Activated T-cell treated with anti-CD3 and anti-CD28 coated beads for 4 hours (primary cell): ENCODE measurements around the gene HSPA1L.
"Not testable (repeated sequence)": the region's sequence is repeated elsewhere in the genome, so short reads cannot be mapped to it uniquely, and the experiment has no call there.

ENCODE experiments used
- DNase-seq: peaks from one replicate; pipeline ENCODE4 v3.0.0-alpha.2; 2020

Gene HSPA1L

GRCh38 chr6:31836474-31837368, 21.6 kb upstream of the HSPA1L start:
- DNase-seq, result no peak

- no peak for DNase-seq
These were observed 21.0 kb upstream of the HSPA1L start for GRCh38 chr6:31836047-31836473.

GRCh38 chr6:31834367-31835250, 19.5 kb upstream of the HSPA1L start:
- DNase-seq, result peak; percentile 75

GRCh38 chr6:31831350-31832215, 16.5 kb upstream of the HSPA1L start:
- DNase-seq, result no peak

GRCh38 chr6:31830886-31831335, 15.8 kb upstream of the HSPA1L start:
- no peak for DNase-seq

GRCh38 chr6:31829633-31830283, 14.7 kb upstream of the HSPA1L start:
- no peak for DNase-seq

- DNase-seq, result peak; percentile 79
These were observed 12.4 kb upstream of the HSPA1L start, which contains the start of gene HSPA1B for GRCh38 chr6:31827286-31828079. Gene HSPA1B, plus strand, starts transcription at chr6:31827738. Its CDS starts 213 bp downstream, at chr6:31827951.

- DNase-seq, result no peak
These were observed 11.8 kb upstream of the HSPA1L start for GRCh38 chr6:31826793-31827285.

- DNase-seq, result no peak
These were observed 10.5 kb upstream of the HSPA1L start for GRCh38 chr6:31825553-31825952.

- DNase-seq, result not testable (repeated sequence)
These were observed 8.6 kb upstream of the HSPA1L start for GRCh38 chr6:31823592-31824196.

- peak; percentile 43 for DNase-seq
These were observed 7.1 kb upstream of the HSPA1L start for GRCh38 chr6:31822036-31822821.

GRCh38 chr6:31821301-31822035, 6.4 kb upstream of the HSPA1L start:
- DNase-seq, result peak; percentile 57

GRCh38 chr6:31820399-31820798, 5.3 kb upstream of the HSPA1L start:
- not testable (repeated sequence) for DNase-seq

GRCh38 chr6:31819871-31820299, 4.8 kb upstream of the HSPA1L start:
- no peak for DNase-seq

GRCh38 chr6:31817929-31818511, 2.9 kb upstream of the HSPA1L start:
- not testable (repeated sequence) for DNase-seq

GRCh38 chr6:31817133-31817928, 2.2 kb upstream of the HSPA1L start:
- DNase-seq, result not testable (repeated sequence)

- peak; percentile 57 for DNase-seq
These were observed 432 bp downstream of the HSPA1L start for GRCh38 chr6:31814677-31815024.

- DNase-seq, result no peak
These were observed 1.6 kb downstream of the HSPA1L start for GRCh38 chr6:31813465-31813849.
